Small intestine (tissue), 7 donors: ENCODE measurements around the gene LRP1B. TPM values are rescaled to one million over a fixed set of nuclear protein-coding genes. Genes with fewer than 3 reads are reported as not detected.

ENCODE experiments used
- DNase-seq, 2 donors: peaks; one replicate each; pipeline versions ENCODE4 v3.0.0 to v3.0.0-alpha.2; 2013
- FAIRE-seq: peaks from 2 replicates; lab custom pipeline; 2012; peaks lifted over from hg19 to GRCh38; lab: Jason Lieb, UNC
- H3K27ac ChIP-seq, 3 donors: one replicate each; pipeline ENCODE4 v1.5.1; 2013; ENCODE audit warnings: low read length in 2 of 3, mild to moderate bottlenecking in 2 of 3, control low read depth in 1 of 3, inconsistent platforms in 1 of 3, low read depth in 1 of 3, moderate library complexity in 1 of 3
- H3K27me3 ChIP-seq, 3 donors: one replicate each; pipeline ENCODE4 v1.6.1; 2013; ENCODE audit warnings: low read length in 3 of 3, inconsistent platforms in 1 of 3; ENCODE audit not compliant: control insufficient read depth in 3 of 3, insufficient read depth in 3 of 3
- H3K36me3 ChIP-seq, 3 donors: one replicate each; pipeline ENCODE4 v1.6.1; 2013; ENCODE audit warnings: low read length in 3 of 3, inconsistent platforms in 1 of 3, low read depth in 1 of 3, mild to moderate bottlenecking in 1 of 3, moderate library complexity in 1 of 3; ENCODE audit not compliant: control insufficient read depth in 3 of 3, insufficient read depth in 2 of 3
- H3K4me1 ChIP-seq, 3 donors: one replicate each; pipeline ENCODE4 v1.6.1; 2013; ENCODE audit warnings: low read length in 2 of 3, inconsistent platforms in 1 of 3, low read depth in 1 of 3, mild to moderate bottlenecking in 1 of 3, moderate library complexity in 1 of 3; ENCODE audit not compliant: control insufficient read depth in 3 of 3, insufficient read depth in 2 of 3
- H3K4me3 ChIP-seq, 3 donors: one replicate each; pipeline ENCODE4 v1.5.1; 2013; ENCODE audit warnings: low read length in 3 of 3, control low read depth in 1 of 3, inconsistent platforms in 1 of 3, low read depth in 1 of 3, mild to moderate bottlenecking in 1 of 3, moderate library complexity in 1 of 3
- H3K9me3 ChIP-seq, 2 donors: one replicate each; pipeline ENCODE4 v1.6.1; 2013; ENCODE audit warnings: low read depth in 1 of 2, low read length in 1 of 2; ENCODE audit not compliant: control insufficient read depth in 2 of 2, insufficient read depth in 1 of 2
- WGBS, 3 donors: extraction: QIAGEN DNeasy Blood & Tissue Kit; methylation state at CpG; one replicate each; pipeline ENCODE4 v1.1.7; 2013; 5-methylcytosine and 5-hydroxymethylcytosine counted together
- polyA plus RNA-seq, 4 donors: library from polyadenylated mRNA; stranded (reverse) in 3 of 4; unstranded in 1 of 4; fragments of 200-250 nt in 3 of 4; fragments of 120-200 nt in 1 of 4; gene quantifications; one replicate each; pipeline versions ENCODE4 v1.2.1 to v1.2.3, GENCODE V29; 2013
- donor health status: healthy with polysubstance abuse.
- donor health status: control.
- donor health status: control.
- donor health status: Bipolar disorder and iron deficiency.
- donor health status: healthy.

LRP1B gene
- polyA plus RNA-seq, 4 donors = 0.07 to 0.64 TPM; not detected in 2

DNA sequence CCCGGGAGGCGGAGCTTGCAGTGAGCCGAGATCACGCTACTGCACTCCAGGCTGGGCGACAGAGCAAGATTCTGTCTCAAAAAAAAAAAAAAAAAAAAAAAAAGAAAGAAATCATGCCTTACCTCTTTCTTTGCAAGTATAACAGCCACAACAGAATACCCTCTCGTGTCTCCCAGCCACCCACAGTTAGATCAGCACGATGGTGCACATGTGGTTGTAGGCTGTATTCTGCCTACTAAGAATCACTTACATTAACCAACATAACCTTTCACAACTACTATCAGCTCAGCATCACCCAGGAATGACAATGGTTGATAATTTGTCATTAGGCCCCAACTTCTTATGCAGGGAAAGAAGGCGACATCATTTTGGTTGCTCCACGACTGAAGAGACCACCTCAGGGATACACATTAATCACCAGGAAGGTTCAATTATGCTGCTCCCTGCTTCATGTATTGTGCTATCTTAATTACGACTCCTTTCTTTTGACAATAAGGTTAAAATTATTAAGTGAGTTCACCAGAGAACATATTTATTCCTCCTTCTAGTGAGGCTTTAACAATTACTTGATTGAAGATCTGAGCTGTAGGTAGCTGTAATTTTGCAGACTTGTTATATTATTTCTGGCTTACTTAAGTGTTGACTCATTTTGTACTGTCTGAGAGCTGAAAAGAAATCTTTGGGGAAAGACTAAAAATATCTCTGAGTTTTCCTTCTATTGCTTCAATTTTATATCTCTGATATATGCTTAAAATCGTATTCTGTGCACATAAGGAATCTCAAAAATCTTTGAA is 120.1 kb downstream of the LRP1B start:
- no peaks in the 10 kb centered on the region for H3K9me3 ChIP-seq
- H3K27ac ChIP-seq = no peak overlapping the region
- H3K4me3 ChIP-seq = no peak overlapping the region
- FAIRE-seq = no peak
- H3K36me3 ChIP-seq = no peaks in the 10 kb centered on the region
- no peak for DNase-seq
- H3K27me3 ChIP-seq = no peaks in the 10 kb centered on the region
- H3K4me1 ChIP-seq = no peaks in the 10 kb centered on the region
- WGBS, 3 donors = 75 to 82% (median 77%) methylated on average over 11 of the region's 11 CpGs

DNA sequence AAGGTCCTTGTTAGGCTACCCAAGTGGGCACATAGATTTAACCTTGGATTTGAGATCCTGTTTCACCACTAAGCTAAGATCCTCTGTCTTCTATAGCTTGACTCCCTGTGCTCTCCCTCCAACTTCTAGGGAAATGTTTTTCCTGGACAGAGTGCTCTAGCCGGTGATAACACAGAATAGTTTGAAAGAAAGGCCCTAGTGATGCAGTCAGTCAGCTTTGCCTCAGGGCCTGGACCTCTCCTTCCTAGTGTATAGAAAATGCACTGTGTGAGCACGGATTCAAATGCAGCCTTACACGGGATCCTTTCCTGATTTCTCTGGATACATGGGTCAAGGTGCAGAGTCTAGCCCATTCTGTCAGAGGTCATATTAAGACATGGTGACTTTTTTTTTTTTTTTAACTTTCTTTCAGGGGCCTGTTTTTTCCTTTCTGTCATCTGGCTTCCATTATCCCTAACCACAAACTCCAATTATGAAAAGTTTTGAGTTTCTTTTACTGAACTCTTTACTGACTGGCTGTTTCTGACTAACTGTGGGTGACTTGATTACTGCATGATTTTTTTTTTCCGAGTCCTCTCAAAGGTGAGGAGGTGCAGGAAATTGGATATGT is 122.6 kb downstream of the LRP1B start:
- no peaks in the 10 kb centered on the region for H3K36me3 ChIP-seq
- FAIRE-seq = no peak

DNA sequence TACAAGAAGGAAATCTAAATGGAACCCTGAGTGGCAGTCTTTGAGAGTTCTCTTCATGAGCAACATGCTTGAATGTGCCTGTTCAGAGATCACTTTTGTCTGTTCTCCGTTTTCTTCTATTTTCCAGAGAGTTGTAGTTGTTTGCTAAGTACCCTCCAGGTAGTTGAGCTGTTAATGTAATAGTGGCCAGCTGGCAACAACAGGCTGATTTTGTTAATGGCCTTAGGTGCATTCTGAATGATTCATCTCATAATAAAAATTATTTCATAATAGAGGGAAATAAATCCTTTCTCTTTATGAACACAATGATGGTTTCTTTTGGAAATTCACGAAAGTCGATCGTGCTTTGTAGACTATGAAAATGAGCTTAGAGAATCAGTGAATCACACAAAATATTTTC is 136.8 kb downstream of the LRP1B start:
- H3K4me3 ChIP-seq = no peak overlapping the region
- WGBS, 3 donors = 90 to 92% (median 90%) methylated on average over 4 of the region's 4 CpGs
- H3K4me1 ChIP-seq = no peaks in the 10 kb centered on the region
- FAIRE-seq (no peak), DNase-seq (no peak)
- H3K9me3 ChIP-seq = no peaks in the 10 kb centered on the region
- no peak overlapping the region for H3K27ac ChIP-seq
- H3K36me3 ChIP-seq = no peaks in the 10 kb centered on the region
- no peaks in the 10 kb centered on the region for H3K27me3 ChIP-seq

More for the DNA sequence above, 122.6 kb downstream of the LRP1B start:
- H3K27me3 ChIP-seq = no peaks in the 10 kb centered on the region
- H3K4me3 ChIP-seq = no peak overlapping the region
- DNase-seq = no peak
- no peak overlapping the region for H3K27ac ChIP-seq
- H3K4me1 ChIP-seq = no peaks in the 10 kb centered on the region
- H3K9me3 ChIP-seq = no peaks in the 10 kb centered on the region
- WGBS, 3 donors = 65 to 78% (median 73%) methylated on average over 4 of the region's 4 CpGs

DNA sequence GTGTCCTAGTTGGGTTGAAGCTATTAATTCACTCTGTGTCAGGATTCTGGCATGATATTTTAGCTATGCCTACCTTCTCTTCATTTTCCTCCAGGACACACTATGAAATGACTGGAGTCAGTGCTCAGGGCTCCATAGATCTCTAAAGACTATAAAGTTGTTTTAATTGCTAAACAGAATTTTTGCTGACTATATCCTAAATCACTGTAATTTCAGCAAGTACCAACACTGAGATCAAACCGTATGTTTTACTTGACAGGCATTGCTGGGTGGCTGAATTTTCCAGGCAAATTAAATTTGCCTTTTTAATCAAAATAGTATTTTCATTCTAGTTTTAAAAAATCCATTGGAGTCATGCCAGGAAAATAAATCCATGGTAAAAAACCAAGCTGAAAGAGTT is 138.1 kb downstream of the LRP1B start:
- H3K4me1 ChIP-seq = no peaks in the 10 kb centered on the region
- DNase-seq (no peak), FAIRE-seq (no peak)
- H3K36me3 ChIP-seq = no peaks in the 10 kb centered on the region
- no peak overlapping the region for H3K4me3 ChIP-seq
- H3K9me3 ChIP-seq = no peaks in the 10 kb centered on the region
- H3K27ac ChIP-seq = no peak overlapping the region
- WGBS, 3 donors = 89 to 90% (median 89%) methylated on average over 1 of the region's 1 CpG
- no peaks in the 10 kb centered on the region for H3K27me3 ChIP-seq

DNA sequence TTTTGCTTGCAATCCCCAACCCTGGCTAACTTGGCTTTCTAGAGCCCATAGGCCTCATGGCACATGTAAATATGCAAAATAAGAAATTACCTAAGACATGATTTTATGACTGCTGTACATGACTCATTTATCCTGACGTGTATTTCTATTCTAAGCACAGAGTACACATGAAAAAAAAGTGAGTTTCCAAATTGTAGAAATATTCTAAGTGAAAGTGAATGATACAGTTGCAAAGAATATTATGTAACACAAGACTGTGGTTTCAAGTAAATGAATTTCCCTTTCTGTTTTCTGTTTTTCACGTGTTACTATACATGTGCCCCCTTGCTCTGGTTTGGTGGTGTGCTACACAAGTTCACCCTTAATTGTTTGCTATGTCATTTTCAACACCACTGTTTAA is 162.4 kb downstream of the LRP1B start:
- Histone ChIP-seq H3K36me3 (no peaks in the 10 kb centered on the region), H3K27ac (no peak overlapping the region), H3K4me3 (no peak overlapping the region), H3K27me3 (no peaks in the 10 kb centered on the region), H3K4me1 (no peaks in the 10 kb centered on the region), H3K9me3 (no peaks in the 10 kb centered on the region)
- WGBS, 3 donors = 33 to 56% (median 38%) methylated on average over 2 of the region's 2 CpGs
- no peak for FAIRE-seq
- DNase-seq = no peak

DNA sequence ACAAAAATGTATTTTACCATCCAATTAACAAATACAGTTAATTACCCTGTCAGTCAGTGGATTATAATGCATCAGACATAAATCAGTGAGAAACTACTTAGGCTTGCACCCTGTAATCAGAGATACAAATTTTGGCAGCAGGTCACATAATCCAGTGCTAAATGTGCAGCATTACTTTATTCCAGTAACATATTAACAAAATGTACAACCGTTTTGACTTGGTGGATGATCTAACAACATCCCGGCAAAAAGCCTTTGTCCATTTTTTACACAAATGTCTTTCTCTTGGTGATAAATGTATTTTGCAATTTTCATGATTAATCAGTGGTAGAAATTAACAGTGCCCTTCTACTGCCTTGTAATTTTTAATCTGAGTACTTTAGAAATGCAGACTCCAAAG is 162.8 kb downstream of the LRP1B start:
- FAIRE-seq (no peak), DNase-seq (no peak)
- no peaks in the 10 kb centered on the region for H3K27me3 ChIP-seq
- no peak overlapping the region for H3K4me3 ChIP-seq
- no peaks in the 10 kb centered on the region for H3K9me3 ChIP-seq
- H3K4me1 ChIP-seq = no peaks in the 10 kb centered on the region
- 58 to 69% (median 69%) methylated on average over 2 of the region's 2 CpGs for WGBS, 3 donors
- no peak overlapping the region for H3K27ac ChIP-seq
- H3K36me3 ChIP-seq = no peaks in the 10 kb centered on the region

DNA sequence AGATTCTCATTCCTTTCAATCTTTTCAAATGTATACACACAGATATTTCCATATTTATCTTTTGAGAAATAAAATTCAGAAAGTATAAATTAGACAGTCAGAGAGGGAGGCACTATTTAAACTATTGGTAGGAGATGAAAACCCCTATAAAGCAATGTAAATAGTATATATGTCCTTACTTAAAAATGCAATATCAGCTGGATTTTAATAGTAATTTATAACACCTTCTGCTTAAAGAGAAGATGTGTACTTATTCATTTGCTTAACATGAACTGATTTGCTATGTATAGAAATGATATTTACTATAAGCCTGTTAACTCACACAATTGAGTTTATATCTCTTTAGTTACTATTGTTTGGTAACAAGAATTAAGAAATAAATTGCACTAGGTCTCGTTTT is 163.3 kb downstream of the LRP1B start:
- H3K4me1 ChIP-seq = no peaks in the 10 kb centered on the region
- no peak for FAIRE-seq
- WGBS, 3 donors = 42 to 62% (median 51%) methylated on average over 1 of the region's 1 CpG

DNA sequence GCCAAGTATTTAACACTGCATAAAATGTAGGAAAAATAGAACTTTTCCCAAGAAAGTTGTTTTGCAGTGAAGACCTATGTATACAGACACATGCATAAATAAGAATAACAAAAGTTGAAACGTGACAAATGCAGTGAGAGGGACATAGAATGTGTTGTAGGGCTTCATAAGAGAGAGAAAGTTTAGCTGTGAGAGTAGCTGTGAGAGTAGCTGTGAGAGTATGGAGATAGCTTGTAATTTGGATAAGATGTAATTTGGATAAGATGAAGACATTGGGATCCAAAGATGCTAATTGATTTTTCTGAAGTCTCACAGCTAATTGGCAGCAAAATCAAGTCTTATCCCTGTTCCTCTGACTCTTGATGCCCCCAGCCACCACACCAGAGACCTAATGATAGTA is 170.9 kb downstream of the LRP1B start:
- Histone ChIP-seq H3K27me3 (peaks cover 0 to 2% (median 0%) of the 10 kb centered on the region in 3 donors), H3K4me3 (no peak overlapping the region), H3K9me3 (no peaks in the 10 kb centered on the region), H3K27ac (no peak overlapping the region), H3K4me1 (no peaks in the 10 kb centered on the region), H3K36me3 (no peaks in the 10 kb centered on the region)
- FAIRE-seq (no peak), DNase-seq (no peak)
- 8 to 20% (median 8%) methylated on average over 1 of the region's 1 CpG for WGBS, 3 donors

More for the DNA sequence above, 163.3 kb downstream of the LRP1B start:
- no peaks in the 10 kb centered on the region for H3K9me3 ChIP-seq
- no peak for DNase-seq
- H3K4me3 ChIP-seq = no peak overlapping the region
- no peak overlapping the region for H3K27ac ChIP-seq
- no peaks in the 10 kb centered on the region for H3K27me3 ChIP-seq
- H3K36me3 ChIP-seq = no peaks in the 10 kb centered on the region
